Thyroid gland (tissue), 4 donors: ENCODE results near the gene SLC35F2. TPM values are rescaled to one million over a fixed set of nuclear protein-coding genes. Genes with fewer than 3 reads are reported as not detected.
"Not testable (repeated sequence)": the region's sequence is repeated elsewhere in the genome, so short reads cannot be mapped to it uniquely, and the experiment has no call there.

ENCODE experiments used
- DNase-seq, 2 donors: peaks; one replicate each; pipeline ENCODE4 v3.0.0-alpha.2; 2019
- H3K27ac ChIP-seq, 3 donors: fragments of 200-600 bp; sonication (generic); 1 replicate in 2 of 3; 2 replicates in 1 of 3; pipeline ENCODE4 v1.5.1; 2016 to 2019; ENCODE audit warnings: mild to moderate bottlenecking in 1 of 3, moderate library complexity in 1 of 3
- H3K27me3 ChIP-seq: fragments of 200-600 bp; sonication (generic); one replicate; pipeline ENCODE4 v1.5.1; 2019
- H3K36me3 ChIP-seq, 2 donors: fragments of 200-600 bp; sonication (generic); one replicate each; pipeline ENCODE4 v1.5.1; 2016 to 2019
- H3K4me1 ChIP-seq, 2 donors: fragments of 200-600 bp; sonication (generic); one replicate each; pipeline ENCODE4 v1.5.1; 2017 to 2019
- H3K4me3 ChIP-seq, 3 donors: fragments of 200-600 bp; sonication (generic); replicated peaks in 1 of 3; 1 replicate in 2 of 3; 2 replicates in 1 of 3; pipeline ENCODE4 v1.5.1; 2016; ENCODE audit warnings: mild to moderate bottlenecking in 1 of 3
- H3K9me3 ChIP-seq: fragments of 200-600 bp; sonication (generic); one replicate; pipeline ENCODE4 v1.5.1; 2017
- POLR2A ChIP-seq, 2 donors: fragments of 450-650 bp; IDR thresholded peaks; one replicate each; pipeline ENCODE4 v1.6.1; 2017; ENCODE audit warnings: antibody characterized with exemption in 2 of 2, mild to moderate bottlenecking in 2 of 2, moderate library complexity in 1 of 2
- WGBS, 2 donors: methylation state at CpG; one replicate each; pipeline ENCODE4 v1.1.5; 2017; 5-methylcytosine and 5-hydroxymethylcytosine counted together
- intact Hi-C: fragments of 100-400 bp; cut with DNase I; formaldehyde crosslinking; loops from one replicate; pipeline ENCODE4 v1.15.1; 2023
- total RNA-seq, 4 donors: library from RNA; depleted of rRNA; stranded (reverse); fragments of >200 nt; gene quantifications; one replicate each; pipeline ENCODE4 v1.2.3, GENCODE V29; 2016
- TF ChIP-seq, protein P1 (sequence below), 6 experiments: fragments of 200-600 bp in 3 of 6; fragments of 450-650 bp in 3 of 6; sonication (generic) in 3 of 6; IDR thresholded peaks; one replicate each; pipeline ENCODE4 v1.5.1; 2016 to 2019; ENCODE audit warnings: antibody characterized with exemption in 6 of 6, mild to moderate bottlenecking in 2 of 6, inconsistent platforms in 1 of 6, moderate library complexity in 1 of 6

SLC35F2 gene
- total RNA-seq, 4 donors from 2014 or later, result 8.9 to 12.9 (median 9.3) TPM

DNA sequence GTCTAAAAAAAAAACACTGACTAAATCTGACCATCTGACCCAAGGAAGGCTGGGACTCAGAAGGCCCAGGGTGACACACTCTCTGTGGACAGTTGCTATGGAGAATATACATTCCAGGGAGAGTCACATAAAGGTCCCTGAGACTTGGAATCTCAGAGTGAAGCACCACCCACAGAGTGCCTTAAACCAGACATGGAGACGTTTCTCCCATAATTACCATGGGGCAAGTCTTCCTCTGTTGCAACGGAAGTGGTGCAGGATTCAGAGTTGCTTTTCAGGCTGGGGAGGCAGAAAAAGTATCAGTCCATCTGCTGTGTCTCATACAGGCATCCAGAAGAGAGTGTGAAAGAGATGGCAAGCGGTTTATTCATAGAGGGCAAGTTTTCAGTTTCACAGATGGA is 88.0 kb downstream of the SLC35F2 start:
- WGBS, 2 donors, result 55 to 61% methylated on average over 3 of the region's 3 CpGs
- Histone ChIP-seq H3K27me3 (no peaks in the 10 kb centered on the region), H3K4me3 (no peak overlapping the region), H3K4me1 (no peaks in the 10 kb centered on the region), H3K36me3 (no peaks in the 10 kb centered on the region), H3K9me3 (no peaks in the 10 kb centered on the region), H3K27ac (no peak overlapping the region)
- no peak for DNase-seq
- intact Hi-C loops, result no loop called here
- TF ChIP-seq, protein P1, sequence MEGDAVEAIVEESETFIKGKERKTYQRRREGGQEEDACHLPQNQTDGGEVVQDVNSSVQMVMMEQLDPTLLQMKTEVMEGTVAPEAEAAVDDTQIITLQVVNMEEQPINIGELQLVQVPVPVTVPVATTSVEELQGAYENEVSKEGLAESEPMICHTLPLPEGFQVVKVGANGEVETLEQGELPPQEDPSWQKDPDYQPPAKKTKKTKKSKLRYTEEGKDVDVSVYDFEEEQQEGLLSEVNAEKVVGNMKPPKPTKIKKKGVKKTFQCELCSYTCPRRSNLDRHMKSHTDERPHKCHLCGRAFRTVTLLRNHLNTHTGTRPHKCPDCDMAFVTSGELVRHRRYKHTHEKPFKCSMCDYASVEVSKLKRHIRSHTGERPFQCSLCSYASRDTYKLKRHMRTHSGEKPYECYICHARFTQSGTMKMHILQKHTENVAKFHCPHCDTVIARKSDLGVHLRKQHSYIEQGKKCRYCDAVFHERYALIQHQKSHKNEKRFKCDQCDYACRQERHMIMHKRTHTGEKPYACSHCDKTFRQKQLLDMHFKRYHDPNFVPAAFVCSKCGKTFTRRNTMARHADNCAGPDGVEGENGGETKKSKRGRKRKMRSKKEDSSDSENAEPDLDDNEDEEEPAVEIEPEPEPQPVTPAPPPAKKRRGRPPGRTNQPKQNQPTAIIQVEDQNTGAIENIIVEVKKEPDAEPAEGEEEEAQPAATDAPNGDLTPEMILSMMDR (IDR thresholded peaks at IDR 0.05), result no peak
- TF ChIP-seq POLR2A (IDR thresholded peaks at IDR 0.05), result no peak

DNA sequence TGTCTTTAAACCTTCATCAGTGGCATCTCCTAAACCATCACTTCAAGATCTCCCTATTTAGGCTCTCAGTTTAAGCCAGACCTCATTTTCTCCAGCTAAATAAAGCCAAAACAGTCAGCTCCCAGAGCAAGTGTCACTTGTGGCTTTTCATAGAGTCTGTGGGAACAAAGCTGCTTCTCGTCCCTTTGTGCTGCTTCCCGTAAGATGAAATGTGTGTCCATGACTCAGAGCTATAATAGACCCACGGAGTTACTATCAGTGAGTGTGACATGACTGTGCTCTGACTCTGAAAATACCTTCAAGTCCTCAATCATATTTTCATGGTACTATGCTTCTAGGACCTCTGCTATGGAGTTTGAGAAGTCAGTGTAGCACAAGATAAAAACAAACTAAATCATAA is 89.4 kb downstream of the SLC35F2 start:
- no peaks in the 10 kb centered on the region for H3K4me1 ChIP-seq
- H3K27me3 ChIP-seq, result no peaks in the 10 kb centered on the region
- intact Hi-C loops, result no loop called here
- no peaks in the 10 kb centered on the region for H3K9me3 ChIP-seq
- WGBS, 2 donors, result 62 to 68% methylated on average over 3 of the region's 3 CpGs
- H3K27ac ChIP-seq, result no peak overlapping the region
- H3K4me3 ChIP-seq, result no peak overlapping the region
- TF ChIP-seq, protein P1 (IDR thresholded peaks at IDR 0.05), result no peak
- TF ChIP-seq POLR2A (IDR thresholded peaks at IDR 0.05), result no peak
- H3K36me3 ChIP-seq, result no peaks in the 10 kb centered on the region
- no peak for DNase-seq

DNA sequence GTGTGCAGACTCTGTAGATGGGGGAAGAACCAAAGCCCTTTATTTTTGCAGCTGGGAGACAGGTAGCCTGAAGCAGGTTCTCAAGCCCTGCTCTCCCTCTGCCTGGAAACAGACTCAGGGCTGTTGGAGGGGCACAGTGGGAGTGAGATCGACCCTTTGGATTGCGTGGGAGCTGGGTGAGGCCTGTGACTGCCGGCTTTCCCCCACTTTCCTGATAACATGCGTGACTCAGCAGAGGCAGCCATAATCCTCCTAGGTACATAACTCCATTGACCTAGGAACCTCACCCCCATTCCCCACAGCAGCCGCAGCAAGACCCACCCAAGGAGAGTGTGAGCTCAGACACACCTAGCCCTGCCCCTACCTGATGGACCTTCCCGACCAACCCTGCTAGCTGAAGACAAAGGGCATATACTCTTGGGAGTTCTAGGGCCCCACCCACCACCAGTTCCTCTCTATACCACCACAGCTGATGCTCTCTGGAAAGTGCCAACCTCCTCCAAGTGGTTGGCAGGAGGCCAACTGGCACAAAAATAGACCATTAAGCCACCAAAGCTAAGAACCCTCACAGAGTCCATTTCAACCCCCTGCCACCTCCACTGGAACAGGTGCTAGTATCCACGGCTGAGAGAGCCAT is 99.8 kb downstream of the SLC35F2 start:
- WGBS, 2 donors, result 73 to 78% methylated on average over 6 to 7 of the region's 7 CpGs
- not testable (repeated sequence) for H3K27ac ChIP-seq

DNA sequence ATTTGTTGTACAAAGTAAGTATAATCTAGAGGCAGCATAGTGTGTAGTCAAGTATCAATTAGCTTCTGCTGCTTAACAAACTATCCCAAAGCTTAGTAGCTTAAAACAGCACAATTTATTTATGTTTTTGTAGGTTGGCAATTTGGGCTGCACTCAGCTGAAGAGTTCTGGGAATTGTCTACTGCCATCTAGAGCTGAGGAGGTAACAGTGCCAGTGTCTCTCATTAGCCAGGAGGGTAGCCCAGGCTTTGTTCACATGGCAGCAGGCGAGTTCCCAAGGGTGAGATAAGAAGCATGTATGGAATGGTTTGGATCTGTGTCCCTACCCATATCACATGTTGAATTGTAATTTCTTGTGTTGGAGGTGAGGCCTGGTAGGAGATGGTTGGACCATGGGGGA is 100.9 kb downstream of the SLC35F2 start:
- no peaks in the 10 kb centered on the region for H3K36me3 ChIP-seq
- H3K4me1 ChIP-seq, result no peaks in the 10 kb centered on the region
- no peak for DNase-seq
- H3K4me3 ChIP-seq, result no peak overlapping the region
- no peaks in the 10 kb centered on the region for H3K27me3 ChIP-seq
- intact Hi-C loops, result no loop called here
- WGBS, 2 donors, result 82 to 100% methylated on average over 1 of the region's 1 CpG
- no peak overlapping the region for H3K27ac ChIP-seq
- no peaks in the 10 kb centered on the region for H3K9me3 ChIP-seq
- TF ChIP-seq, protein P1 (IDR thresholded peaks at IDR 0.05), result no peak
- TF ChIP-seq POLR2A (IDR thresholded peaks at IDR 0.05), result no peak

More for the DNA sequence above, 99.8 kb downstream of the SLC35F2 start:
- DNase-seq, H3K9me3 ChIP-seq, H3K27me3 ChIP-seq, H3K36me3 ChIP-seq, H3K4me3 ChIP-seq, intact Hi-C loops, H3K4me1 ChIP-seq: not testable (repeated sequence)

DNA sequence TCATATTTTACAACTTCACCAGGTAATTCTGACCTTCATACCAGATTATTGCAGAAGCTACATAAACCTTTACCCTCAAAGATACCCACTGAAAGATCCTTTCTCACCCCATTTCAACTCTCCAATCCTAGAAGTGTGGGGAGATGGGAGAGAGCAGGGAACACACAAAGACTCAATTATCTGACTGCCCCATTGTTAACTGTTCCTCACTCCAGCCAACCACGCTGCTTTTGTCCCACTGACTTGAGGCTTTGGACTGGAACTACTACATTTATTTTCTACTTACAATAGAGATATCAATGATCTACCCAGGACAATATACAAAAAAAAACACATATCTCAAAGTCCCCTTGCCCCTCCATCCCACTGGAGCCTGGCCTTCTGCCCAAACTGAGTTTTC is 102.0 kb downstream of the SLC35F2 start:
- Histone ChIP-seq H3K36me3 (no peaks in the 10 kb centered on the region), H3K27ac (no peak overlapping the region), H3K4me1 (no peaks in the 10 kb centered on the region), H3K27me3 (no peaks in the 10 kb centered on the region), H3K9me3 (no peaks in the 10 kb centered on the region), H3K4me3 (no peak overlapping the region)
- no peak for DNase-seq
- WGBS, 2 donors, result 84 to 92% methylated on average over 1 of the region's 1 CpG
- intact Hi-C loops, result no loop called here
- TF ChIP-seq POLR2A (IDR thresholded peaks at IDR 0.05), result no peak
- TF ChIP-seq, protein P1 (IDR thresholded peaks at IDR 0.05), result no peak
